ENCODE data around the gene AP2A2.

- TF ChIP-seq EZH2 (IDR thresholded peaks at IDR 0.05), result no peak
- TF ChIP-seq POLR2AphosphoS5 (IDR thresholded peaks at IDR 0.05; ENCODE audit: borderline replicate concordance, low read depth, low read length), result no peak
These were observed 8.3 kb downstream of the AP2A2 start for GRCh38 chr11:933936-934335.

Measured in SK-N-MC (cell line).